Aorta (tissue), 5 donors: ENCODE data around the gene PLEKHA6. TPM values are rescaled to one million over a fixed set of nuclear protein-coding genes. Genes with fewer than 3 reads are reported as not detected.

Source experiments
- ATAC-seq: fragments of 200-7000 bp; cut with Tn5 transposase; one replicate; pipeline ENCODE4 v1.9.1; 2022; ENCODE audit warnings: moderate library complexity; ENCODE audit not compliant: low FRiP score
- DNase-seq, 2 donors: peaks; one replicate each; pipeline ENCODE4 v3.0.0-alpha.2; 2020
- H3K27ac ChIP-seq, 2 donors: one replicate each; pipeline ENCODE4 v1.5.1; 2013; ENCODE audit warnings: low read length in 2 of 2, mild to moderate bottlenecking in 2 of 2, moderate library complexity in 2 of 2, control low read depth in 1 of 2, inconsistent platforms in 1 of 2, low read depth in 1 of 2
- H3K27me3 ChIP-seq, 2 donors: one replicate each; pipeline ENCODE4 v1.6.1; 2013; ENCODE audit warnings: control low read depth in 1 of 2, low read length in 1 of 2, mild to moderate bottlenecking in 1 of 2, moderate library complexity in 1 of 2; ENCODE audit not compliant: insufficient read depth in 2 of 2, control insufficient read depth in 1 of 2
- H3K36me3 ChIP-seq, 2 donors: one replicate each; pipeline ENCODE4 v1.6.1; 2013; ENCODE audit warnings: control low read depth in 1 of 2, low read length in 1 of 2, mild to moderate bottlenecking in 1 of 2; ENCODE audit not compliant: insufficient read depth in 2 of 2, control insufficient read depth in 1 of 2
- H3K4me1 ChIP-seq, 2 donors: one replicate each; pipeline ENCODE4 v1.6.1; 2013; ENCODE audit warnings: low read length in 2 of 2, control low read depth in 1 of 2, mild to moderate bottlenecking in 1 of 2, moderate library complexity in 1 of 2; ENCODE audit not compliant: insufficient read depth in 2 of 2, control insufficient read depth in 1 of 2
- H3K4me3 ChIP-seq, 2 donors: one replicate each; pipeline ENCODE4 v1.5.1; 2013; ENCODE audit warnings: low read length in 2 of 2, control low read depth in 1 of 2, mild to moderate bottlenecking in 1 of 2
- H3K9me3 ChIP-seq: one replicate; pipeline ENCODE4 v1.6.1; 2013; ENCODE audit warnings: mild to moderate bottlenecking, low read length; ENCODE audit not compliant: control insufficient read depth
- WGBS, 2 donors: extraction: QIAGEN DNeasy Blood & Tissue Kit; methylation state at CpG; one replicate each; pipeline ENCODE4 v1.1.7; 2013; 5-methylcytosine and 5-hydroxymethylcytosine counted together
- intact Hi-C, 2 donors: fragments of 100-400 bp; cut with DNase I; formaldehyde crosslinking; loops; one replicate each; pipeline versions ENCODE4 v1.14.2 to v1.15.0; 2022
- polyA plus RNA-seq, 2 donors: library from polyadenylated mRNA; stranded (reverse); fragments of 200-250 nt; gene quantifications; one replicate each; pipeline ENCODE4 v1.2.3, GENCODE V29; 2013
- total RNA-seq, 2 donors: library from RNA; stranded (reverse); fragmentation: NEBNext Ultra II Directional; extraction: Animal tissue kit (Norgen Biotek cat#: 25700); gene quantifications; one replicate each; pipeline ENCODE4 v1.2.1, GENCODE V29; 2021
- donor health status: healthy with polysubstance abuse.
- donor health status: Bipolar disorder and iron deficiency.
- donor health status: DM: no; HTN: no; CAD: no.
- donor health status: DM: no; HTN: no; CAD: no.
- donor health status: DM: yes; HTN: yes; CAD: no.

Gene PLEKHA6
- total and polyA plus RNA-seq, 4 donors = 0.56 to 19.6 (median 5.0) TPM

GRCh38 chr1:204194080-204194479 is 165.6 kb downstream of the PLEKHA6 start:
- WGBS, 2 donors = 79 to 82% methylated on average over 2 of the region's 2 CpGs
- Histone ChIP-seq H3K36me3 (no peaks in the 10 kb centered on the region), H3K9me3 (no peaks in the 10 kb centered on the region), H3K4me1 (no peaks in the 10 kb centered on the region), H3K27me3 (no peaks in the 10 kb centered on the region), H3K27ac (no peak overlapping the region), H3K4me3 (no peak overlapping the region)
- no peak for ATAC-seq
- no peak for DNase-seq
- intact Hi-C loops = no loop called here

DNA sequence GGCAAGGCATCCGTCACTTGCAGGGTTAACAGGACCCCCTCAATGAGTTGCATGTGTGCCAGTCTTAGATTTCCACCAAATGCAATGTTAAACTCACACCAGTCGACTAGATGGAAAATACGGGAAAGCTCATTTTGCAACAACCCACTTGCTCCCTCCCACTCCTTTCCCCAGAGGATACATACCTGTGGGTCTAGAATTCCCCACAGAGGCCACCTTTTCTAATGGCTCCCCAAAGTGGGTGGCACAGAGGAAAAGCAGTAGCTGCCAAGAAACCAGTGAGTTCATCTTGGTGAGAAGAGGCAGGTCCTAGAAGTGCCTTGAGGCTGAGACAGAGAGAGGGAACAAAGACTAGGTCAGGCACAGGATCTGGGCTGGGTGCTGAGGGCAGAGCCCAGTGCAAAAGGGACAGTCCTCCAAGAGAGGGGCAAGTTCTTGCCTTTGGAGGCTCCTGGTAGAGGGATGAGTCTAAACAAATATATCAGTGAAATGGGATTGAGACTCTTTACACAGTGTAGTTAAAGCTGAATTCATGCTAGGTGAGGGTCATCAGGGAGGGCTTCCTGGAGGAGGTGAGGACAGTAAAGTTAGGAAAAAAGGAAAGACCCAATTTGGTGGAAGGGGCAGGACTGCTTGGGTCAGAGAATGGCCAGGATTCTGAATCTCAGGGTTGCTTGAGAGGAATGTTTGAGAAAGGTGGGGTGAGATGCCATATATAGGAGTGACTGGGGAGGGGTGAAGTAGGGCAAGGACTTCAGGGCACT is 167.0 kb downstream of the PLEKHA6 start:
- no peak for ATAC-seq
- H3K27ac ChIP-seq = no peak overlapping the region
- no peak for DNase-seq
- intact Hi-C loops = no loop called here
- no peaks in the 10 kb centered on the region for H3K27me3 ChIP-seq
- no peaks in the 10 kb centered on the region for H3K36me3 ChIP-seq
- H3K4me1 ChIP-seq = no peaks in the 10 kb centered on the region
- no peak overlapping the region for H3K4me3 ChIP-seq
- no peaks in the 10 kb centered on the region for H3K9me3 ChIP-seq
- WGBS, 2 donors = 57 to 59% methylated on average over 3 of the region's 3 CpGs

- no peak for ATAC-seq
- DNase-seq = no peak
- intact Hi-C loops = no loop called here
- Histone ChIP-seq H3K4me3 (no peak overlapping the region), H3K4me1 (no peaks in the 10 kb centered on the region), H3K9me3 (no peaks in the 10 kb centered on the region), H3K27me3 (no peaks in the 10 kb centered on the region), H3K36me3 (no peaks in the 10 kb centered on the region), H3K27ac (no peak overlapping the region)
- 93 to 96% methylated on average over 2 of the region's 2 CpGs for WGBS, 2 donors
These were observed 167.7 kb downstream of the PLEKHA6 start for GRCh38 chr1:204192046-204192445.

DNA sequence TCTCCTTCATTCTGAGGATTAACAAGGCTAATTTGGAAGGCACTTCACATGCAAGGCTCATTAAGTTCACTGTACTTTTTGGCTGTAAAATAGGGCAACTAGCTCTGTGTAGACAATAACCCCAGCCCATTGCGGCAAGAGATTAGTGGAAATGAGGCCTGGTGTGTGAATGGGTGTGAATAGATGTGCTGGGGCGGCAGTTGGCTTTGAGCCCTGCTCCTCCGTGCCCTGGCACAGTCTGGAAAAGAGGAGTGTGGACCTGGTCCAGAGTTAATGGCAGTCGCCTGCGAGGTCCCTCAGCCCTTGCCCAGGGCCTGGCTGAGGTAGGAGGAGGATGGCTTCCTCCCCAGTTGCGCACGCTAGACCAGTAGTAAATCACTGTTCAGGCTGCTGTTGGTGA is 168.3 kb downstream of the PLEKHA6 start:
- intact Hi-C loops = no loop called here
- no peak overlapping the region for H3K27ac ChIP-seq
- H3K9me3 ChIP-seq = no peaks in the 10 kb centered on the region
- no peaks in the 10 kb centered on the region for H3K4me1 ChIP-seq
- DNase-seq (no peak), ATAC-seq (no peak)
- no peaks in the 10 kb centered on the region for H3K36me3 ChIP-seq
- no peaks in the 10 kb centered on the region for H3K27me3 ChIP-seq
- WGBS, 2 donors = 63 to 72% methylated on average over 7 of the region's 7 CpGs
- no peak overlapping the region for H3K4me3 ChIP-seq

- DNase-seq = no peak
These were observed 169.2 kb downstream of the PLEKHA6 start for GRCh38 chr1:204190212-204191211.

DNA sequence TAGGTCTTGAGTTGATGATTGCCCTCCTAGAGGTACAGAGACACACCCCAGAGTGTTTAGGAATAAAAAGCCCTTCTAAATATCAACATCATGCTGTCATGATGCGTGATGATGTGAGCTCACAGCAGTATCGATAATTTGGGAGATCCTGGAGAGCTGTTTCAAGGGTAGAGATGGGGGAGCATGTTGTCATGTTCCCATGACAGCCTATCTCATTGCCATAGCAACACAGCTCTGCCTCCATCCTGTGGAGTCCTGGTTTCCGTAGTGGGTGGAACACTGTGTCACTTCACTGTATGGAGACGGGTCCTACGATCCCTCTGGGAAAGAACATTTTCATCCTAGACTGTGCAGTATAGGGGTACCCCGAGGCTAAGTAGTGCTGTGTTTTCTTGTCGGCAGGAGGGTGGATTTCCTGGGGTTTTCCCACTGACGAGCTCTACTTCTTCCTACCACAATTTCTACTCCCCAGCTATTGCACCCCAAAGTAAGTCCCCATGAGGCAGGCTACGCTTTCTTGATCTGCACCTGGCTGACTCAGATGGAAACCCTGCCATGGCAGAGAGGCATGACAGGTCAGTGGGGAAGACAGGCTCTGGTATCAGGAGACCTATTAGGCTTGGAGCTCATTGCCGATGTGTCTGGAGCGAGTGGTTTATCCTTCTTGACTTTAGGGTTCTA is 170.6 kb downstream of the PLEKHA6 start:
- 65 to 77% methylated on average over 11 of the region's 11 CpGs for WGBS, 2 donors
- no peak for DNase-seq

More at GRCh38 chr1:204190212-204191211, 169.2 kb downstream of the PLEKHA6 start:
- intact Hi-C loops = no loop called here
- Histone ChIP-seq H3K4me1 (no peaks in the 10 kb centered on the region), H3K9me3 (no peaks in the 10 kb centered on the region), H3K4me3 (no peak overlapping the region), H3K27ac (no peak overlapping the region), H3K36me3 (no peaks in the 10 kb centered on the region), H3K27me3 (no peaks in the 10 kb centered on the region)
- ATAC-seq = peak; percentile 36
- WGBS, 2 donors = 21% methylated on average over 37 to 44 of the region's 44 CpGs

DNA sequence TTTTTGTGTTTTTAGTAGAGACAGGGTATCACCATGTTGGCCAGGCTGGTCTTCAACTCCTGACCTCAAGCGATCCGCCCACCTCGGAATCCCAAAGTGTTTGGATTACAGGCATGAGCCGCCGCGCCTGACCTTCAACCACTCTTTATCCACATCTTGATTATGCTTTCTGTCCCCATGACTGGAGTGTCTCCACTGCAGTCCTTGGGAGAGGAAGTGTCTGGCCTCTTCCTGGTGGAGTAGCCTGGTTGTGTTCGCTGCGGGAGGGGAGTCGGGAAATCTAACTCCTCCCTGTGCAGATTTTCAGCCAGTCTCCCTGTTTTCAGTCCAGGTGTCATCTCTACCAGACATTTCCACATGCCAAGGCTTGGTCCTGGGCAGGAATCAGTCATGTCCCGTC is 173.1 kb downstream of the PLEKHA6 start:
- H3K4me3 ChIP-seq = no peak overlapping the region
- no peaks in the 10 kb centered on the region for H3K27me3 ChIP-seq
- intact Hi-C loops = no loop called here
- H3K4me1 ChIP-seq = no peaks in the 10 kb centered on the region
- no peaks in the 10 kb centered on the region for H3K36me3 ChIP-seq
- no peak for DNase-seq
- H3K27ac ChIP-seq = no peak overlapping the region
- ATAC-seq = no peak
- H3K9me3 ChIP-seq = no peaks in the 10 kb centered on the region
- WGBS, 2 donors = 71 to 73% methylated on average over 10 of the region's 10 CpGs

More for the DNA sequence above, 170.6 kb downstream of the PLEKHA6 start:
- Histone ChIP-seq H3K27ac (no peak overlapping the region), H3K4me1 (no peaks in the 10 kb centered on the region), H3K9me3 (no peaks in the 10 kb centered on the region), H3K27me3 (no peaks in the 10 kb centered on the region), H3K4me3 (no peak overlapping the region), H3K36me3 (no peaks in the 10 kb centered on the region)
- no peak for ATAC-seq
- intact Hi-C loops = no loop called here

DNA sequence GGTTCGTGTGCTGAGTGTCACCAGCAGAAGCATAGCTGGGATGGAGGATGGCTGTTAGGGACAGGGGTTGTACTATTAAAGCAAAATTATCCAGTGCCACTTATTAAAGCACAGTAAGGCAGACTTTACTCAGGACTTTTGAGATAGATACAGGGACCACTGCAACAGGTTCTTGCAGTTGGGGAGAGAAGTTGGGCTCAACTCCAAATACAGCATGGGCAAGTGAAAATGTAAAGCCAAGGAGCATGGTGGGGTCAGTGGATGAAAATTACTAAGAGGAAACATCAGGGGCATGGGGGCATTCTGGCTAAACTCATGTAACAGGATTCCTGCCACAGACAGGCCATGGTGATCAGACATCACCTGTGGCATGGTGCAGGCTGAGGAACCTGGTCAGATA is 178.6 kb downstream of the PLEKHA6 start:
- no peak overlapping the region for H3K27ac ChIP-seq
- DNase-seq (no peak), ATAC-seq (no peak)
- no peaks in the 10 kb centered on the region for H3K27me3 ChIP-seq
- H3K9me3 ChIP-seq = no peaks in the 10 kb centered on the region
- 58 to 67% methylated on average over 1 of the region's 1 CpG for WGBS, 2 donors
- intact Hi-C loops = no loop called here
- no peaks in the 10 kb centered on the region for H3K4me1 ChIP-seq
- H3K36me3 ChIP-seq = no peaks in the 10 kb centered on the region
- H3K4me3 ChIP-seq = no peak overlapping the region
